Stimulated activated naive CD8-positive, alpha-beta T cell treated with anti-CD3 and anti-CD28 coated beads, Interleukin-15, Interleukin-2, amounts not matched to agents 100 U/mL and 50 U/mL, for 24 hours (primary cell): ENCODE measurements around the gene ITM2B.

ENCODE experiments used
- ATAC-seq: fragments of 150-1000 bp; cut with Tn5 transposase; one replicate; pipeline ENCODE4 v1.10.0; 2021
- DNase-seq: peaks from one replicate; pipeline ENCODE4 v3.0.0; 2021

ITM2B gene

DNA sequence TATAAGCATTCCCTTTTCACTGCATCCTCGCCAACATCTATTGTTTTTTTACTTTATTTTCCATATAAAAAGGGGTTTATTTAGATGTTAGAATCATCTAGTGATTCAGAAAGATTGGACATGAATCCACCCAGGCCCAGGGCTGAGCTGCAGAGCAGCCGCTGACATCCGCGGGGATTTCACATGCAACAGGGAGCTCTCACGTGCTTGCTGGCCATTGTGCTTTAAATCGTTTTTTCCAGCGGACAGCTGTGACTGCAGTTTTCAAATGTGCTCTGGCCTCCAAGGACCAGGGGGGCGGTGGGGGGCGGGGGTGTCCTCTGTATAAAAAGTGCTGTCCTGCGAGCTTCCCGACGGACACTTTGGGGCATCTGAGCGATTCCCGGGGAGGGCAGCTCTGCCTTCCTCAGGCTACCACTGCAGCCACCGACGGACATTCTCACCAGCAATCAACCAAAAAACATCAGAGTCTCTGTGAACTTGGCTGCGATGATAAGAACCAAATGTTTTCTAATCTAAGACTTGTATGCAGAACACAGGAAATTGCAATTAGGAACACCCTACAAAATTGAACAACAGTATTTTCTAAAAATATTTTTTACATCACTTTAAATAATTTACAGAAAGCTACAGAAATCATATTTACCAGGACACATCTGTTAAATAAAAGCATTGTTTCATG, 83.1 kb downstream of the ITM2B start:
- ATAC-seq (no peak), DNase-seq (no peak)

DNA sequence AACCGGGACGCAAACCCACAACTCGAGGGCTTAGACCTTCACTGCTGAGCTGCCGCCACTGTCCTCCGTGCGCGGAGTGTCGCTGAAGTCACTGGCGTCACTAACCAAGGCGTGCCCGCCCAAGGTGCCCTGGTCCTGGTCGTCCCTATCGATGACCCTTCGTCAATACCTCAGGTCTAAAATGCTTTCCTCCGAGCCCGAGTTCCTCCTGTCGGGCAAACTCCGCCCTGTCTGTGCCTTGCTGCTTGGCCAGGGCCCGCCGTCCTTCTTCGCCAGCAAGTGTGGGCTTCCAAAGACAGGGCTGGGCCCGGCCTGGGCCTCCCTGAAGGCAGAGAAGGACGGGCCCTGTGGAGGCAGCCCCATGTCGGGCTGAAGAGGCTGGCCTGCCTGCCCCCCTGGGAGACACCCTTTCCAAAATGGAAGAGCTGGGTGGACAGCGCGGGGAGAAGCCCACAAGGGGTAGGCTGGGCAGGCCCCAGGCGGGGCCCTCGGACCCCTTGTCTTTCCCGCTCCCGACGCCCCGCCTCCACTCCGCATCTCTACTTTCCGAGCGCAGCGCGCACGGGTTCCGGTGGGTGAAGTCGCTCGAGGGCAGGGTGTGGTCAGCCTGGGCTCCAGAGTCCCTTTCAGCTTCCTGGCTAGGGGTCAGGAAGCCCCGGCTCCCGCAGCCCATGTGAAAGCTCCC, 84.0 kb downstream of the ITM2B start:
- DNase-seq (no peak), ATAC-seq (no peak)

DNA sequence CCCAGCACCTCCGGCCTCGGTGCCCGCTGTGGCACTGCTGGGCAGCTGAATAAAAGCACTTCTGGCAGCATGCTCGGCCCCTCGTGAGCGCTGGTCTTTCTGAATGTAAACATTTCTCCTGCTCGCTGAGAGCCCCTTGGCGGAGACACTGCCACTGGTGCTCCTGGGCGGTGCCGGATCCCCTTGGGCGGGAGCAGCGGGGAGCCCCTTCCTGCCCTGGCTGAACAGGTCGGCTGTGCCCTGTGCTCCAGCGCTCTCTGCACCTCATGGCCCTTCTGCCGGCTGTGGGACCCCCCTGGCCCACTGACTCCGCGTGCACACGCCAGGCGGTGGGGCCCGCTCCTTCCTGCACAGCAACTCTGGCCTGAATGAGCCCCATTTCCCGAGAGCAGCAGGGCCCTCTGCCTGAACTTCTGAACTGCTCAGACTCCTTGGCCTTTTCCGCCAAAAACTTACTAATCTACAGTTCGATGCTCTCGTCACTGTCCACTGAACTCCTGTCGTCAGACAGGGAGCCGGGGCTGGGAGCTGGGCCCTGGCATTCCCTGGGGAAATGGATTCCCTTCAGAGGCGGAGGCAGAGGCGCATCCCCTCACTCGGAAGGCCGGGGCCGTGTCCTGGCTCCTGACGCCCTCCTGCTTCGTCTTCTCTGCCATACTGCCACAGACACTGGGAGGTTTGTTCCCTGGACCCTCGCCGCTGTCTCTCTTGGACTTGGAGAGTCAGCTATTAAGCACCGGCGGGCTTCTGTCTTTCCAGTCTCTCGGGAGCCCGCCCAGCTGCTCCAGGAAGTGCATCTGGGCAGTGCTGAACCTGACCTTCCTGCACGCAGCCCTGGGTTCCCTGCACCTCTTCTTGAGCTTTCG, 84.7 kb downstream of the ITM2B start:
- DNase-seq, result no peak
- ATAC-seq, result no peak

DNA sequence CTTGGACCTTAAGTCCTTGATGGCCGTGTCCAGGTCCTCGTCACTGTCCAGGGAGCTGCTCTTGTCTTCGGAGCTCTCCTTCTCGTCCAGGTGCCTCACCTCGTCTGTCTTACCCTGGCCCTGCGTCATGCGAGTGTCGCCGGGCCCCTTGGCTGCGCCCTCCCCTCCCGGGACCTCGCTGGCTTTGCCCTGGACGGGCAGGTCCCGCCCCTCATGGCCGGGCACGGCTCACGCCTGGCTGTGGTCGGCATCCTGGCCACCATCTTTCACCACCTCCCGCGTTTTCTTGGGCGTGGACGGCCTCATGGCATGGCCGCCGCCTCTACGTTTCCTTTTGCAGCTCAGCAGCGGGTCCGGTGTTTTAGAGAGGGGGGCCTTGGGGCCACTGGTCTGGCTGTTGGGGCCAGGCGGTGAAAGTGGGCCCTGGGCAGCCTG, 85.4 kb downstream of the ITM2B start:
- DNase-seq, result no peak
- peak; percentile 24 for ATAC-seq

DNA sequence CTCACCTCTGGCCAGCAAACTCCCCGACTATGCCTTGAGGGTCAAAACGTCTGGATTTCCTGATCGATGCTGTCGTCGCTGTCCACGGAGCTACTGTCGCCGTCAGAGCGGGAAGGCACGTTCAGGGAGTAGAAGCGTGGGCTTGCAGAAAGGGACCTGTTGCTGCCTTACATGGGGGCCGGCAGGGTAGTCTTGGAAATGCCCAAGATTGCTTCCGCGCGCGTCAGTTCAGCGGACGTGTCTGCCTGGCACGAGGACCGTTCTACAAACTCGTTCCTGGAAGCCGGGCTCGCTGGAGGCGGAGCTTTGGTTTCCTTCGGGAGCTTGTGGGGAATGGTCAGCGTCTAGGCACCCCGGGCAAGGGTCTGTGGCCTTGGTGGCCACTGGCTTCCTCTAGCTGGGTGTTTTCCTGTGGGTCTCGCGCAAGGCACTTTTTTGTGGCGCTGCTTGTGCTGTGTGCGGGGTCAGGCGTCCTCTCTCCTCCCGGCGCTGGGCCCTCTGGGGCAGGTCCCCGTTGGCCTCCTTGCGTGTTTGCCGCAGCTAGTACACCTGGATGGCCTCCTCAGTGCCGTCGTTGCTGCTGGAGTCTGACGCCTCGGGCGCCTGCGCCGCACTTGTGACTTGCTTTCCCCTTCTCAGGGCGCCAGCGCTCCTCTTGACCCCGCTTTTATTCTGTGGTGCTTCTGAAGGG, 86.0 kb downstream of the ITM2B start:
- no peak for ATAC-seq
- no peak for DNase-seq
